SKM-1 (cell line): Measurements from ENCODE around the gene TERC.
"Not testable (repeated sequence)": the region's sequence is repeated elsewhere in the genome, so short reads cannot be mapped to it uniquely, and the experiment has no call there.

Experiments
- DNase-seq: peaks from one replicate; lab custom pipeline; 2025; ENCODE audit not compliant: unreplicated experiment; lab: John Stamatoyannopoulos, UW

The TERC gene

DNA sequence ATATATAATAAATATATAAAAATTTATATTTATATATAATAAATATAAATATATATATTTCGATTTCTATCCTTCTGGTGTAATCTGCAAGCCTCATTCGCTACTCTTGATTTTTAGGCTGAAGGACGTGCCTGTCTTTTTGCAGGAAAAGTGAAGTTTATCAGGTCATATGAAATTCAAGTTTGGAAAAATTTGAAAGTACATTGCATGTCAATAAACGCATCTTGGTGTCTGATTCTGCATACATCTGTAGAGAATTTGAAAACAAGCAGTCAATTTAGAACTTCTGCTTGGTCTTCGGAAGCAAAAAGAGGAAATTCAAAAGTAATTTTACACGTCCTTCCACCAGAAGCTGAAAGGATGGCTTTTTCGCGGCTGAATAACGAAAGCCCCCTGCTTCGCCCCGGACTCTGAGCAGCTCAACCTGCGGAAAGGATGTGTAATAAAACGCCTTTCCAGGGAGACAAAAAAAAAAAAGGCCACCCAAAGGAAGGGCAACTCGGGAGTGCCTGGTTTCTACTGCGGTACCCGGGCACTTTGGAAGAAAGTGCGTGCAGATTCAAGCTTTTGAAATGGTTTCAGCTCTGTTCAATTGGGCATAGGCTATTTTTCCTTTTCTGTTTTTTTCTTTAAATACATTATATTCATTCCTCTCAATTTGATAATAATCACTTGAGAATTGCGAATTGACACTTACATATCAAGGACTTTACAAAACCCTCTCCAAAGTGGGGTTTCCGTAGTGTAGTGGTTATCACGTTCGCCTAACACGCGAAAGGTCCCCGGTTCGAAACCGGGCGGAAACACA is 6.8 kb upstream of the TERC start:
- DNase-seq = peak; percentile 86

DNA sequence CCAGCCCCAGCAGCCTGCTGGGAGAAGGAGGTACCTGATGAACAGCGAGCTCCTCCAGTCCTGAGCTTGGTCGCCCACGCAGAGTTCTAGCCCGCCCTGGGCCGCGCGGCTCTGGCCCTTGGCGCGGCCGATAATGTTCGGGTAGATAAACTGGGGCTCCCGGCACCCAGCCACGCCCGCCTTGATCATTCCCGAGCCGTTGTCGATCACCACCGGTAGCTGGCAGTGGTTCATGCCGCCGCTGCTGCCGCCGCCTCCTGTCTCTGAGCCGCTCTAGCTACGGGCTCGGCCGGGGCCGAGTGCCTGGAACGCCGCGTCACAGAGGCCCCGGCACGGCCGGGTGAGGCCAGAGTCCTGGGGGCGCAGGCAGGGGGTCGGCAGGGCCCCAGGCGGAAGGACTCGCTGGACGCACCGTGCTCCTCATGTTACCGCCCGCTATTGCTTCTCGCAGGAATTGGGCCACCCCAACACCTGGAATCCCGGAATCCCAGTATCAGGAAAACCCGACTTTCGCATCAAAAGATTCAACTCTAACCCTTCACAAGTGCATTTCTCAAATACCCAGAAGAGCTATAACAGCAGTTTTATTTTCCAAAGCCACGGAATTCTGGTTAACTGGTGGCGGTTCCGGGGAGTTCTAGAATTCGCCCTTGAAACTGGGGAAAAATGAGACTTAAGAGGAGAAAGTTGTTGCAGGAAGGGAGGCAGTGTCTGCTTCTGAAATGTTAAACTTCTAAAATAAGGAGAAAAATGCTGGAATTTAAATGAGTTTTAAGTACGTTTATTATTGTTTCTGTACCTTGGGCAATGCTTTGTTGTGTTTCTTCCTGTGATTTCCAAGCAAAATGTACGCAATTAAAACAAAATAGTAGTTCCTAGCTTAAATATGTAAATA is 4.7 kb upstream of the TERC start, which contains the start of gene ACTRT3:
Gene ACTRT3, minus strand, starts transcription at position 275 of the 895 bp plus-strand sequence. Its CDS starts 41 bp downstream, at position 234.
- peak; percentile 30 for DNase-seq

DNA sequence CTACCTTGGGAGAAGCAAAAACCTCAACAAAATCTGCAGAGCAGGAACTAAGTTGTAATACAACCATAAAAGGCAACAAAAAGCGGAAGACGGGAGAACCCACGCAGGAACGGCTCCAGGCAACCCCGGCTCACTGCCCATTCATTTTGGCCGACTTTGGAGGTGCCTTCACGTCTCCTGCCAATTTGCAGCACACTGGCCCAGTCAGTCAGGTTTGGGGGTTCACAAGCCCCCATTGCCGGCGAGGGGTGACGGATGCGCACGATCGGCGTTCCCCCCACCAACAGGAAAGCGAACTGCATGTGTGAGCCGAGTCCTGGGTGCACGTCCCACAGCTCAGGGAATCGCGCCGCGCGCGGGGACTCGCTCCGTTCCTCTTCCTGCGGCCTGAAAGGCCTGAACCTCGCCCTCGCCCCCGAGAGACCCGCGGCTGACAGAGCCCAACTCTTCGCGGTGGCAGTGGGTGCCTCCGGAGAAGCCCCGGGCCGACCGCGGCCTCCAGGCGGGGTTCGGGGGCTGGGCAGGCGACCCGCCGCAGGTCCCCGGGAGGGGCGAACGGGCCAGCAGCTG is 463 bp downstream of the TERC start:
- peak; percentile 56 for DNase-seq

DNA sequence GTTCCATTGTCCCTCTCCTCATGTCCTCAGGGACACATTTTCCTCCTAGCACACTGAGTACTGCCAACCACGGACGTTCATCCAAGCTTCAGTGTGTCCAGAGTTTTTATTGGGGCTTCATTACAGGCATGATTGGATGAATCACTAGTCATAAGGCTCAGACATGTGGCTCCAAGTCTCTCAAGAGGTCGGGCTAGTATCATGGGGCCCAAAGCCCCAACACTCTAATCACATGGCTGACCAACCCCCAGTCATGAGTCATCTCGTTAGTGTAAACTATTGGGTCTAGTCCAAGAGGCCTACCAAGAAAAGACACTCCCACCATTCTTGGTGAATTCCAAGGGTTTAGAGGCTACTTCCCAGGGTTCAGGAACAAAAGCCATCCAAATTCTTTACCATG is 4.4 kb downstream of the TERC start:
- DNase-seq = no peak

DNA sequence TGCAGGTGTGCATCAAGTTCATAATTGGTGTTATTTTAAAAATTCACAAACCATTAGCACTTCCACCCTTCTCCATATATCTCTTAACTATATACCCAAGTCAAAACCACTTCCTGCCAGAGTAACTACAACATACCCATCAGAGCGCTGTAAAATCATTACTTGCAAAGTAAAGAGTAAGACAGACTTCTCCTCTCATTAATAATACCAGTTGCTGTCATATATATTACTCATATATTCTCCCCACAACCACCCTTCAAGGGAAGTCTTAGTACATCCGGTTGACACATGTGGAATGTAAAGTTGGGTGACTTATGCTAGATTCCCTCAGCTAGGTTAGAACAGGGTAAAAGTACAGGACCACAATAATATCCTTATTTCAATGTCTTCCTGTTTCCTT is 5.6 kb downstream of the TERC start:
- DNase-seq = no peak

DNA sequence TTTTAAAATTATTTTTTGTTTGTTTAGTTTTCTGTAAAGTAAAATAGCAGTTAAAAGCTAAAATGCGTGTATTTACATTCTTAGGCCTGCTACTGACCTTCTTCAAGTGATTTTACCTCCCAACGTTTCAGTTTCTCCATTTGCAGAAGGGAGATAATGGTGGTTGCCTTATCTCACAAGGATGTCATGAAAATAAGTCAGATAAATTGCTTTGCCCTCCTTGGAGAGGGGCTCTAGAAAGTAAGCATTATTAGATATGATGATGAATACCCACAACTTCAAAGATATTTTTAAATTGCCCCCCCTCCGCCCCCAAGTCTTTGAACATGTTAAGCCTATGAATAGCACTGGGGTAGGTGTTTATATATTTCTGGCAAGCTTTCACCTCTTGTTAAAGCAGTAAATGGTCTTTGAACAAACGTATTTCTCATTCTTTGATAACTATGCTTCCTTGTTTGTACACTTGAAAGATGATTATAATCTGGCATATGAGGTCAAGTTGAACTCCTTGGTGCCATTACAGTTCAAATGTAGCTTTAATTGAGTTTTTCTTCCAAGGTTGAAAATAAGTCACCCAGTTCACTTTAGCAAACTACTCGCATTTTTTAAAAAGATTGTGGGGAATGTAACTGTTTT is 6.4 kb downstream of the TERC start:
- DNase-seq = no peak

- no peak for DNase-seq
These were observed 9.4 kb downstream of the TERC start for GRCh38 chr3:169755488-169755887.

- no peak for DNase-seq
These were observed 10.1 kb downstream of the TERC start for GRCh38 chr3:169754711-169755110.

DNA sequence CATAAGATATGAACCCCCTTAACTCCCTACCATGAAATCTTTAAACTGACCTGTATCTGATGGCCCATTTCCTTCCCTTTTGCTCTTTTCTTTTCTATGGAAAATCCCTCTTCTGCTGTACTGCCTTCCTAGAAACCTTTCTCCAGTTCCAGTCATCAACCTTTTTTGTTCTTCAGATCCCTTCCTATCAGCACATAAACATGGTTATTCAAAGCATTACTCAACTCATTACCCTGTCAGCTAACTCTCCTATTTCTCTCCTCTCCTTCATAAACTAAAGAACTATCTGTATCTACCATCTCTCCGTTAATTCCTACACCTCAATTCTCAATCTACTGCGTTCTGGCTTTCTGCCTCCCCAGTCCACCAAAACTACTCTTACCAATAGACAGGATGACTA is 13.0 kb downstream of the TERC start:
- DNase-seq = no peak

DNA sequence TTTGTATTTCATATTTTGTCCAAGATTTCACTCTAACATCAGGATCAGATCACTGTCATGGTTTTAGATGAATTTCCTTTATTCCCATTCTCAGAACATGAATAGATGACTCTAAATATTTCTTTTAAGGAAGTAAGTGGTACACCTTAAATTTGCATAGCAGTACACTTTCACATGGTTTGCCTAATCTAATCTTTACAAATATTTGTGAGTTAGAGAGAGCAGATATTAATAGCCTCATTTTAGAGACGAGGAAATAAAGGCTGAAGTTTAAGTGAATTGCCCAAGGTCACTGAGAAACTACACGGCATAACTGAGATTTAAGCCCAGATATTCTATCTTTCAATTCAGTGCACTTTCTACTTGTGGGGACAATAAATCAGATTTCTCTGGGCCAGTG is 14.2 kb downstream of the TERC start:
- no peak for DNase-seq

DNA sequence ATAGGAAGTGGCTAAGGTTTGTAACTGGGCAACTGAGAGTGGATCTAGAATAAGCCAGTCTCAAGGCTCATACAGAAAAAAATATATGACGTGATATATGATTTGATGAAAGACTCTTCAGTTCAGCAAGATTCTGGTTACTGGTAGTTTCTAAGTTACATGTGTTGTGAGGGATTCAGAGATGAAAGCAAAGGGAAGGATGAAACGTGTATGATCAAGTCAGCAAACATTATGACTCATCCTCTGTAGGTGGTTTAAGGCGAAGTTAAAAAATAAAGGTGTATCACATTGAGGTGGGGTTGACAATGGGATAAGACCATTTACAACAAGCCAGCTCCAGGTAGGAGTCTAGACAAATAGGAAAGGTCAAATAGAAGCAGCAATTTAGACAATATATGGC is 16.2 kb downstream of the TERC start:
- DNase-seq = no peak

DNA sequence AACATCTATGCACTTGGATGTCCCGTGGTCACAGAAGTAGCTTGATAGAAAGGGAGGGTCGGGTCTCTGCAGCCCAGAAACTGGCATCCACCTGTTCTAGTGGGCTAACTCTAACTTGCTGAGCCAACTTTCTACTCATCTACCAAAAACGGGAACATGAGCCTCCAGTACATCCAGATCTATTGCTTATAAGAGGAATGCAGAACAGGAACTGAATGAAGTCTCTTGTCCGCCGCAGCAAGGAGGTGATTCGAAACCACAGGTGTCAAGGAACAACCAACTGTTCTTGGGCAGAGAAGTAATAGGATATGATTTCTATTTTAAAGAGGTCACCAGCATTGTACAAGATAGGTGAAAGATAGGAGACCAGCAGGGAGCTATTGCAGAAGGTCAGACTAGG is 17.9 kb downstream of the TERC start:
- peak; percentile 13 for DNase-seq

DNA sequence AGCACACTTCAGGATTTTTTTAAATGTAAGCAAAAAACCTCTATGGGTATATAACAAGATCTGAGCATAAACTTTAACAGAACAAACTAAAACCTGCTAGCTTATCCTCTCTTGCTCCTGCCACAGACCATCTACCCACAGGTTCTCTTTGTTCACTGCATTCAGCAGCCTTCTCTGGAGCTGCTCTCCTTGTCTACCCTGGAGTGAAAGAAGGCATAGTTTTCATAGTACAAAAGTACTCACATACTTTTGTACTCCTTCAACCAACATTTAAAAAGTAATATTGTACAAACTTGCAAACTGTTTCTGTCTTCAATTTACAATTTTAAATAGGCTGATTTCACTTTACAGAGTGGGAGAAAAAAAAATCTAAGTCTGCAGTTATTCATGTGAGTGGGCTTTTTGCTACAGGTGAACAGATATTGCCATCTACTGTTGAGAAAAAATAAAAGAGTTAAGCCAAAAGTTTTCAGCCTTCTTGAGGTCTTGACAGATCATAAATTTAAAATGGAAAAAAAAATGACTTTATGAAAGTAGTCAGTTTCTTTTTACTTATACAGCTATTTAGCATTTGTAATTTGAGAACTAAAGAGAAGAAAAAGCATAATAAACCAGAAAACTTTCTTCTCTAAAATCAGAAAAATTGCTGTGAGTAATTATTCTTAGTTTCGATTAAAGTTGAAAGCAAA is 20.4 kb downstream of the TERC start:
- DNase-seq = no peak

GRCh38 chr3:169739067-169739466 is 25.8 kb downstream of the TERC start:
- no peak for DNase-seq

- DNase-seq = not testable (repeated sequence)
These were observed 33.0 kb downstream of the TERC start for GRCh38 chr3:169731857-169732256.

DNA sequence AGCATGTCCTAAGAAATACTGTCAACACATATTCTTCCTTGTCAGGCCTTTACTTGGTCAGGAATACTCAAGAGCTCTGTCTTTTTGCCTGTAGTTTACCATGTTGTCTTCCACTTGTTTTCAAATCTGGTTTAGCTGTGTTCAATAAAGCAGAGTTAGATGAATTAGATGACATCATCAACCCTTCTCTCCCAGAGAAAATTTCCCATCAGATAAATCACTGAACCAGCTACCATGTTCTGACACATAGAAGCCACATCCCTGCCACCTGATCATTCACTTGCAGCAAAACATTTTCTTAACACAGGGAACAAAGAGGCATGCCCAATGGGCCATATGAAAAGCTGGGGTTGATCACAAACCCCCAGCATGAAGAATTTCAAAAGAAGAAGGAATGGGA is 42.1 kb downstream of the TERC start:
- no peak for DNase-seq

DNA sequence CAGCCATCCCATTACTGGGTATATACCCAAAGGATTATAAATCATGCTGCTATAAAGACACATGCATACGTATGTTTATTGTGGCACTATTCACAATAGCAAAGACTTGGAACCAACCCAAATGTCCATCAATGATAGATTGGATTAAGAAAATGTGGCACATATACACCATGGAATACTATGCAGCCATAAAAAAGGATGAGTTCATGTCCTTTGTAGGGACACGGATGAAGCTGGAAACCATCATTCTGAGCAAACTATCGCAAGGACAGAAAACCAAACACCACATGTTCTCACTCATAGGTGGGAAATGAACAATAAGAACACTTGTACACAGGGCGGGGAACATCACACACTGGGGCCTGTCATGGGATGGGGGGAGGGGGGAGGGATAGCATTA is 46.4 kb downstream of the TERC start:
- not testable (repeated sequence) for DNase-seq
